ENCODE measurements around the gene DMC1.
A peak's percentile ranks its signal among the peaks of the same experiment; 100 is the strongest.
"Not testable (repeated sequence)": the region's sequence is repeated elsewhere in the genome, so short reads cannot be mapped to it uniquely, and the experiment has no call there.

DMC1 gene, protein sequence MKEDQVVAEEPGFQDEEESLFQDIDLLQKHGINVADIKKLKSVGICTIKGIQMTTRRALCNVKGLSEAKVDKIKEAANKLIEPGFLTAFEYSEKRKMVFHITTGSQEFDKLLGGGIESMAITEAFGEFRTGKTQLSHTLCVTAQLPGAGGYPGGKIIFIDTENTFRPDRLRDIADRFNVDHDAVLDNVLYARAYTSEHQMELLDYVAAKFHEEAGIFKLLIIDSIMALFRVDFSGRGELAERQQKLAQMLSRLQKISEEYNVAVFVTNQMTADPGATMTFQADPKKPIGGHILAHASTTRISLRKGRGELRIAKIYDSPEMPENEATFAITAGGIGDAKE

DNA sequence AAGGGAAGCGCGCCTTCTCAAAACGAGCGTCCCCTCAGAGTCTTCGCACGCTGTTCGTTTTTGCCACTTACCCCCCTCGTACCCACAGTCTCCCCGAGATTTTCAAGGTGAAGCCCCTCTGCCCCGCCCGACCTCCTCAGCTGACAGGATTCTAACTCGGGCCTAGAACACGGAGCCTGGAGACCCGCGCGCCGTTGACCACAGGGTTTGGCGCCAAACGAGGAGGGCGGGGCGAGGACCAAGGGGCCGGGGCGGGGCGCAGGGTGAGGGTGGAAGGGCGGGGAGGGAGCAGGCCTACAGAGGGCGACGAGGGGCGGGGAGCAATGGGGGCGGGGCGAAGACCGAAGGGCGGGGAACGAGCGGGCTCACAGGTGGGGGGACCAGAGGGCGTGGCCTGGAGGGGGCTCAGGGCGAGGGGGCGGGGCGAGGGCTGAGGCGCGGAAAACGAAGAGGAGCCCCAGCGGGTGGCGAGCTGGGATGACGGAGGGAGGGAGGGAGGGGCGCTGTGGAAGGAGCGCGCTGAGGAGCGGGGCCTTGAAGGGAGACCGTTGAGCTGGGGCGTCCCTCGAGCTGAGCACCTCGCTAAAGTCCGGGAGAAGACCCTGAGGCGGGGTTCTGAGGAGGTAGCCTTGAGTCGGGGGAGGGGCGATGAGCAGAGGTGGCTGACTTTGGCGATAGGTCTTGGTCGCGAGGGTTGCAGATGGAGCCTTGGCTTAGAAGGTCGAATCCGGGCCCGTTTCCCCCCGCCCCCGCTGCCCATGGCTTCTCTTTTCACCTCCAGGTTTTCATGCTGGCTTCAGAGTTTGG is at the start of gene DMC1:
Gene DMC1, minus strand, starts transcription at position 212 of the 807 bp plus-strand sequence. CDS start 1,927 bp downstream, outside the sequence.
- DNase-seq (ENCODE audit: low read depth): peak; percentile 81
- peak within 1 kb of the TSS; percentile 71 for H3K4me3 ChIP-seq (ENCODE audit: low read depth, low read length)
- TF ChIP-seq, protein P1, sequence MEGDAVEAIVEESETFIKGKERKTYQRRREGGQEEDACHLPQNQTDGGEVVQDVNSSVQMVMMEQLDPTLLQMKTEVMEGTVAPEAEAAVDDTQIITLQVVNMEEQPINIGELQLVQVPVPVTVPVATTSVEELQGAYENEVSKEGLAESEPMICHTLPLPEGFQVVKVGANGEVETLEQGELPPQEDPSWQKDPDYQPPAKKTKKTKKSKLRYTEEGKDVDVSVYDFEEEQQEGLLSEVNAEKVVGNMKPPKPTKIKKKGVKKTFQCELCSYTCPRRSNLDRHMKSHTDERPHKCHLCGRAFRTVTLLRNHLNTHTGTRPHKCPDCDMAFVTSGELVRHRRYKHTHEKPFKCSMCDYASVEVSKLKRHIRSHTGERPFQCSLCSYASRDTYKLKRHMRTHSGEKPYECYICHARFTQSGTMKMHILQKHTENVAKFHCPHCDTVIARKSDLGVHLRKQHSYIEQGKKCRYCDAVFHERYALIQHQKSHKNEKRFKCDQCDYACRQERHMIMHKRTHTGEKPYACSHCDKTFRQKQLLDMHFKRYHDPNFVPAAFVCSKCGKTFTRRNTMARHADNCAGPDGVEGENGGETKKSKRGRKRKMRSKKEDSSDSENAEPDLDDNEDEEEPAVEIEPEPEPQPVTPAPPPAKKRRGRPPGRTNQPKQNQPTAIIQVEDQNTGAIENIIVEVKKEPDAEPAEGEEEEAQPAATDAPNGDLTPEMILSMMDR (conservative IDR thresholded peaks at IDR 0.05; ENCODE audit: low read depth, low read length): no peak

GRCh38 chr22:38618682-38619081 is 48.7 kb upstream of the DMC1 start:
- no peak overlapping the region for H3K4me3 ChIP-seq (ENCODE audit: low read depth, low read length)
- peak; percentile 26 for DNase-seq (ENCODE audit: low read depth)
- TF ChIP-seq, protein P1 (conservative IDR thresholded peaks at IDR 0.05; ENCODE audit: low read depth, low read length): no peak

DNA sequence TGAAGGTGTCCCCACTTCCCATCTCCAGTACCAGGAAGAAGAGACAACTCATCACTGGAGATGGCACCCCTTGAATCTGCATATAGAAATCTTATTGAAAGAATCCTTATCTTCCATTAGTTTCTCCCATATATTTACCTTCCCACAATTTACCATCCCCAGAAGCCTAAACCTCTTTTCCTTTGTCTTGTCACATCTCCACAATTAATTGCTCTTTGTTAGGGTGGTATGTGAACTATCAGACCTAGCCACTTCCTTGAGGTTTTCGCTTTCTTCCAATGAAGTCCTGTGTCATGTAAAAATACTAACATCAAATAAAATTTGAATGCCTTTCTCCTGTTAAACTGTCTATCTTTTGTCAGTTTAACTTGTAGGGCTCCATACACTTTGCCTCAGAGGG is 48.3 kb upstream of the DMC1 start:
- H3K4me3 ChIP-seq (ENCODE audit: low read depth, low read length): no peak overlapping the region
- no peak for DNase-seq (ENCODE audit: low read depth)
- TF ChIP-seq, protein P1 (conservative IDR thresholded peaks at IDR 0.05; ENCODE audit: low read depth, low read length): no peak

- not testable (repeated sequence) for H3K4me3 ChIP-seq (ENCODE audit: low read depth, low read length); DNase-seq (ENCODE audit: low read depth)
These were observed 45.1 kb upstream of the DMC1 start for GRCh38 chr22:38615064-38615405.

DNA sequence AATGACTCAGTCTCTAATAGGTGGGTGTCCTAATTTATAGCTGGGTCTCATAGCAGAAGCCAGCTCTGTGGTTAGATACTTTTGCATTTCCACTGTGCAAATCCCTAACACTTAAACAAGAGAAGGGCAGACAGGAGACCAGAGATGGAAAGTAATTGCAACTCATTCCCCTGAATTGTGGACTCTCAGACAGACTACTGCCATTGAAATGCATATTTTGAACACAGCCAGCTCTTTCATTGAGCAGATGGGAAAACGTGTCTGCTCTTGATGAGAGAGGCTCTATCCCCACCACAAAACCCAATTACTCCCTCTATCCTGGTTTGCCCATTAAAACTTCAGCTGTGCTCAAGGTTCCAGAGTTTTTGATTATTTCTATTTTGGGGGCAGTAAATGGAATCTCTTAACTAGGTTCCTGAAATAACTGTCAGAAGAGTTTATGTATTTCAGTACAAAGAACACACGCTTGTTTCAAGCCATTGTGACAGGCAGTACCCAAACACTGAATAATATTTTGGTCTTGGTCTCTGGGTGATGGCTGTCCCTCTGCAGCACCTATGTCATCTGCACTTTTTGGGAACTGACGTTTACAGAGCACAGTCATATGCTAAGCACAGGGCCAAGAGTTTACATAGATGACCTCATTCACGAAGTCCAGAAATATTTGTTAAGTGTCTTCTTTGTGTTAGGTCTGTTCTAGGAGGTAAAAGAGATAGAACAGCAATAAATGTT is 44.5 kb upstream of the DMC1 start:
- DNase-seq (ENCODE audit: low read depth): peak; percentile 45
- H3K4me3 ChIP-seq (ENCODE audit: low read depth, low read length): no peak overlapping the region
- TF ChIP-seq, protein P1 (conservative IDR thresholded peaks at IDR 0.05; ENCODE audit: low read depth, low read length): no peak

DNA sequence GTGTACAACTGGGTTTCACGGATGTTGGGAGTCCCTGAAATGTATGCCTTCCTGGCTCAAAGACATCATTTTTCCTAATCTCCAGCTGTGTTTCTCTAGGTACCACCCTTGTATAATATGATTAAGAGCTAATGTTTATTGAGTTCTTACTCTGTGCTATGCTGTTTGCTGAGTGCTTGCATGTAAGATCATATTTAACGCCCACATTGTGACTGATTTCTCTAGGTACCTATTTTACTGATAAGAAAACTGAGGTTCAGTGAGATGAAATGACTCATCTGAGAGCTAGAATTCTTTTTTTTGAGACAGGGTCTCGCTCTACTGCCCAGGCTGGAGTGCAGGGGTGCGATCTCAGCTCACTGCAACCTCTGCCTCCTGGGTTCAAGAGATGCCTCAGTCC is 43.6 kb upstream of the DMC1 start:
- TF ChIP-seq, protein P1 (conservative IDR thresholded peaks at IDR 0.05; ENCODE audit: low read depth, low read length): no peak
- no peak for DNase-seq (ENCODE audit: low read depth)
- no peak overlapping the region for H3K4me3 ChIP-seq (ENCODE audit: low read depth, low read length)
